ENCODE measurements around the gene ITGB3. TPM values are rescaled to one million over a fixed set of nuclear protein-coding genes. Genes with fewer than 3 reads are reported as not detected.

Gene ITGB3
- total and polyA plus RNA-seq, 9 of the 15 experiments (the other 6 are each of a cell fraction or from before 2014, with no cell fraction given) = 0.08 to 2.6 (median 0.62) TPM; not detected in 1

- TF ChIP-seq SP1 (CRISPR knock-in tag; IDR thresholded peaks at IDR 0.05) = 0 out of 2 replicates have a peak, but pooled peaks have one; percentile 41
- TF ChIP-seq PHB2 (IDR thresholded peaks at IDR 0.05; ENCODE audit: low read depth) = no peak
- TF ChIP-seq LEF1 (IDR thresholded peaks at IDR 0.05) = peak; percentile 78
- peak; percentile 66; the same call in 1 of the 2 replicates for TF ChIP-seq MTA1 (IDR thresholded peaks at IDR 0.05; ENCODE audit: borderline replicate concordance)
- no peak for TF ChIP-seq ZNF431 (CRISPR knock-in tag; IDR thresholded peaks at IDR 0.05)
- peak; percentile 83 for TF ChIP-seq NCOR1 (IDR thresholded peaks at IDR 0.05)
- TF ChIP-seq THRA (IDR thresholded peaks at IDR 0.05) = no peak
- no peak for TF ChIP-seq PHF8 (IDR thresholded peaks at IDR 0.05; ENCODE audit: borderline replicate concordance, low read length)
- TF ChIP-seq ZNF384 (IDR thresholded peaks at IDR 0.05; ENCODE audit: low read depth, low read length) = peak; percentile 96
- TF ChIP-seq ILK (tag; IDR thresholded peaks at IDR 0.05; ENCODE audit: borderline replicate concordance, low read depth) = no peak
- TF ChIP-seq ZNF124 (CRISPR knock-in tag; IDR thresholded peaks at IDR 0.05) = no peak
- TF ChIP-seq POLR2AphosphoS5 (IDR thresholded peaks at IDR 0.05; ENCODE audit: control insufficient read depth, insufficient read depth, low read depth, low read length) = peak; percentile 86
- TF ChIP-seq GABPB2 (CRISPR knock-in tag; conservative IDR thresholded peaks at IDR 0.05) = no peak
- TF ChIP-seq CTCF (IDR thresholded peaks at IDR 0.05 in 2 of 3, conservative IDR thresholded peaks at IDR 0.05 in 1 of 3; ENCODE audit: insufficient read depth in 2 of 3, low read depth in 1 of 3, low read length in 3 of 3) = no peak
- peak; percentile 31; the same call in 1 of the 2 replicates for TF ChIP-seq MEF2A (IDR thresholded peaks at IDR 0.05; ENCODE audit: control insufficient read depth, low read depth, low read length)
- TF ChIP-seq ELF2 (CRISPR knock-in tag; IDR thresholded peaks at IDR 0.05) = no peak
- no peak for TF ChIP-seq CBX2 (IDR thresholded peaks at IDR 0.05; ENCODE audit: insufficient read depth, low read length, poor library complexity, severe bottlenecking)
- no peak; the same call in 1 of the 2 replicates for TF ChIP-seq ELF4 (CRISPR knock-in tag; IDR thresholded peaks at IDR 0.05)
- TF ChIP-seq ZNF584 (CRISPR knock-in tag; IDR thresholded peaks at IDR 0.05; ENCODE audit: low read depth) = peak; percentile 90
- peak; percentile 94 for TF ChIP-seq ZEB2 (IDR thresholded peaks at IDR 0.05)
- TF ChIP-seq PRDM10 (IDR thresholded peaks at IDR 0.05; ENCODE audit: partially characterized antibody) = peak; percentile 89
Observed at GRCh38 chr17:47265983-47266541, 12.4 kb downstream of the ITGB3 start (continued).
